GM21825 (cell line): ENCODE measurements around the gene ZNF541.
"Not testable (repeated sequence)": the region's sequence is repeated elsewhere in the genome, so short reads cannot be mapped to it uniquely, and the experiment has no call there.

Experiments used
- ATAC-seq: cut with Tn5 transposase; IDR thresholded peaks from one replicate; pipeline ENCODE4 v1.9.1; 2021; ENCODE audit warnings: mild to moderate bottlenecking, moderate library complexity; ENCODE audit not compliant: unreplicated experiment

The ZNF541 gene

DNA sequence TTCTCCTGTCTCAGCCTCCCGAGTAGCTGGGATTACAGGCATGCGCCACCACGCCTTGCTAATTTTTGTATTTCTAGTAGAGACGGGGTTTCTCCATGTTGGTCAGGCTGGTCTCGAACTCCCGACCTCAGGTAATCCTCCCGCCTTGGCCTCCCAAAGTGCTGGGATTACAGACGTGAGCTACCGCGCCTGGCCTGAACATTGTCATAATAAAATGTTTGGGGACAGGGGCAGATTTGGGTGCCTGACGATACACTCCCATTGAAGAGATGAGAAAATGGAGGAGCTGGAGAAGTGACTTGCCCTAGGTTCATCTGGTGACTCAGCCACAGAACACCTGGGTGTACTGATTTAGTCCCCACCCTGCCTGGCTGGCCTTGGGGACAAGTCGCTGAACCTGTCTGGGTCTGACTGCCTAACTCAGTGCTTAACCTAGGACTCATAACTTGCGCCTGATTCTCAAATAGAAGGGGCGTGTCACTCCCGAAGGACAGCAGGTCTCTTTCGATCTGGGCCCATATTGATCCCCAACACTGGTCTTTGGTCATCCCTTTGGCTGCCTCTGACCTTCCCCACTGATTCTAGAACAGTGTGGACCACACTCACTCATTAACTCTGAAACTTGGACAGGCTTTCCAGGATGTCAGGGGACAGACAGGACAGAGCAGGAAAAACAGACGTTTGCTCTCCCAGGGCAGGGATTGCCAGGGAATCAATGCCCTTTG lies 28.4 kb upstream of the ZNF541 start:
- ATAC-seq: no peak

DNA sequence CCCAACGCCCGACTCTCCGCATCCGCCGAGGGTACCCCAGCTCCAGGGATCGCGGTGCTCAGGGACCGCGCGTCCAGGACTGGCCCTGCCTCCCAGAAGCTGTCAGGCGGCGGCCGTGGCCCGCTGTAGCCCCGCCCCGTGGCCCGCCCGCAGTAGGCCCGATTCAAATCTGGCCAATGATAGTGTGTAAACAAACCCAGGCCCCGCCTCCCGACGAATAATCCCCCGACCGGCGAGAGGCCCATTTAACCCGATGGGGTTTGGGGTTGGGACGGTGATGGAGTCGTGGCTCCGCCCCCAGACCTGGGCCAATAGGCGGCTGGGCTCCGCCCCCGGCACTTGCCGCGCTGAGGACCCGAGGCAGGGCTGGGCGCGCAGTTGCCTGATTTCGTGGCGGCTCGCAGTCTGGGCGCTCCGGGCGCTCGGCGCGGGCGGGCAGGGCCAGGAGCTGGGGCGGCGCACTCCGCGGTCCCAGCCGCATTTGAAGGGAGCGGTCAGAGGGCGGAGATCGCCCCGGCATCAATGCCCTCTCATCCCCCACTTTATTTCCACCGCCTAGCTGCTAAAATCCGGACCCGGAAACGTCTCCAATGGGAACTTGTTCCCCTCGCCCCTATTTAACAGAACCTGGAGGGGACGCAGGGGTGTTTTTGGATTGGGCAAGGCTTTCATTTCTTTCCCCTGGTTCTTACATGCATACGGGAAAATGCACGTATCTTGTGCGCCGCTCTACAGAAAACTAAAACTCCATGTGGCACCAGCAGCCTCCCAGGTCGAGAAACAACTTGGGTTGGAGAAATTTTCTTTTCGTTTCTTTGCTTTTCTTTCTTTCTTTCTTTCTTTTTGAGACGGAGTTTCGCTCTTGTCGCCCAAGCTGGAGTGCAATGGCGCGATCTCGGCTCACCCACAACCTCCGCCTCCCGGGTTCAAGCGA lies 27.6 kb upstream of the ZNF541 start:
- peak; percentile 89 for ATAC-seq

DNA sequence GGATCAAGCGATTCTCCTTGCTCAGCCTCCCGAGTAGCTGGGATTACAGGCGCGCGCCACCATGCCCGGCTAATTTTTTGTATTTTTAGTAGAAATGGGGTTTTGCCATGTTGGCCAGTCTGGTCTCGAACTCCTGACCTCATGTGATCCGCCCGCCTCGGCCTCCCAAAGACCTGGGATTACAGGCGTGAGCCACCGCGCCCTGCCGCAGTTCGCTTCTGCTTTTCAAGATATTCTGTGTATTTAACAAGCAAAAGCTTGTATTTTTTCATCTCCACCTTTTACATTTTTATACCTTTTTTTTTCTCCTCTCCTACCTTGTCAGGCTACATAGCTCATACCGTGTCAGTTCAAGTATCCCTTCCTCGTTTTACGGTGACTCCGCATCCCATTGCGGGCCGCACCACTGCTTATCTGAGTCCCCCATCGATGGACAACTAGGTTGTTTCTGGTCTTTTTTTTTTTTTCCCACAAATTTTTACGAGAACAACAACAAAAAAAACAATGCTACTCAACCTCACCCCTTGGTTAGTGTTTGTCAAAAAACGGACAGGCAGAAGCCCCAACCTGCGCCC lies 26.8 kb upstream of the ZNF541 start:
- not testable (repeated sequence) for ATAC-seq

DNA sequence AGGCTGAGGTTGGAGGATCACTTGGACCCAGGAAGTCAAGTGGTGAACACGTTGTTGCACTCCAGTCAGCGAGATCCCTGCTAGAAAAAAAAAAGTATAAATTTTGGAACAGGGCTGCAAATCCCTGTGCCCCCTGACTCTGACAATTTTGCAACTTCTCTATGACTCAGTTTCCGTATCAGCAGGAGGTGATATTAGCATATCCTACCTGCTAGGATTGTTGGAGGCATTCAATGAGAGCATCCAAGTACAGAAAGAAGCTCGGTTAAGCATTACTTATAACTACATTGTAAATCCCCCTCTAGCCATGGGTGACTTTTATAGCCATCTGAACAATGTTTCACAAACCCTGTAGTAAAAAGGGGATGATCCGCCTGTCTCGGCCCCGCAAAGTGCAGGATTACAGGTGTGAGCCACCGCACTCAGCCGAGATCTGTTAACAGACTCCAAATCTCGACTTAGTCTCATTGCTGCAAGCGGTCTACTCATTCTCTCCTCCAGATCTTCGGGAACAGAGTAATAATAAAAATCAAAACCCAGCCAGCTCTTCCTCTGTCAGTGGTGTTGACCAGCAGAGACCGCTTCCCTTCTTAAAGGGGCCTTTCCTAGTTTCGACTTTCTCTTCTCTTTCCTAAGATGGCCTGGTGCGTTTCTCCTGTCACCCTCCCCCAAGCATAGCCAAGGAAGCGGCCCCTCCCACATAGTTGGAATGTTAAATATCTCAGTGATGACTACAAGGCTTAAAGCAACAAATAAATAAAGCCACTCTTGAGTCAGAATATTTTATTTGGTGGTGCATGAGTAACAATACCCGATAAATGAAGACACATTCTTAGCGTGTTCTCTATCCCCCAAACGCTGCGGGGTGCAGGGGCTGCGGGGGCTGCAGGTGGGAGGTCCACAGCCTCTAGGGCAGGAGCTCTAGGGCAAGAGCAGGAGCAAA lies 25.7 kb upstream of the ZNF541 start:
- no peak for ATAC-seq

DNA sequence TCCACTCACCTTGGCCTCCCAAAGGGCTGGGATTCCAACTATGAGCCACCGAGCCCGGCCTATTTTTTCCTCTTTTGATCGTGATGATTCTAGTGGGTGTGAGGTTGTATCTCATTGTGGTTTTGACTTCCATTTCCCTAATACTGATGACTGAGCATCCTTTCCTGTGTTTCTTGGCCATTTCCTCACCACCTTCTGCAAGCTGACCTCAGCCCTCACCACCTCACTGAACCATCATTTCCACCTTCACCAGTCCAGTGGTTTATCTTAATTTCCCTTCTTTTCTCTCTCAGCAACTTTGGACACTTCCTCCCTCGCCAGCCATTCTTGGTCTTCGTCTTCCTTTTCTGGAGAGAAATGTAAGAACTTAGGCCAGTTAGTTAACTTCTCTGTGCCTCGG lies 23.0 kb upstream of the ZNF541 start:
- ATAC-seq: no peak

DNA sequence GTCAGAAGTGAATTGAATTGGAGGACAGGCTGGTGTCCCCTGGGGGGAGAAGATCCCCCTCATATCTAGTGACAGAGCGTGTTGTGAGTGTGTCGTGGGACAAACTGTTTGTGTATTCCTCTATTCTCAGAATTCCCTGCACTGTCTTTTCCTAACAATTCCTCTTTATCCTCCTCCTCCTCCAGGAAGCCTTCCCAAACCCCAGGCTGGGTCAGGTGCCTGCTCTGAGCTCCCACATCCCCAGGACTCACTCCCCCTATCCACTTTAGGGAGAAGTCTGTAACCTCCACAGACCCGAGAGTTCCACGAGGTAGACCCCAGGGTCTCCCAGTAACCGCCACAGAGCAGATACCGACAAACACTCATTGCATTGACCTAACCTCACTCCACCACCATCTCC lies 20.9 kb upstream of the ZNF541 start:
- ATAC-seq: no peak

DNA sequence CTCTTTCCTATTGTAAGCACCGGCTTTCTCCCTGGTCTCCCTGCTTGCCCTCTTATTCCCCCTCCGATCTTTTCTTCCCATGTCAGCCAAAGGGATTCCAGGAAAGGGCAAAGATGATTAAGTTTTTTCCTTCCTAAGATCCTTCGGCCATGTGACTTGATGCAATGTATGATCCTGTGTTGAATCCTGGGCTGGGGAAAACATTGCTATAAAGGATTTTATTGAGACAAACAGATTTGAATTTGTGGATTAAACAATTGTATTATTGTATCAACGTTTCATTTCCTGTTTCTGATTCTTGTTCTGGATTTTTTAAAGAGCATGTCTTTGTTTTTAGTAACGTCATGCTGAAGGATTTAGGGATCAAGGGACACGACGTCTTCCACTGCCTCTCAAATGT lies 16.9 kb upstream of the ZNF541 start:
- ATAC-seq: no peak

DNA sequence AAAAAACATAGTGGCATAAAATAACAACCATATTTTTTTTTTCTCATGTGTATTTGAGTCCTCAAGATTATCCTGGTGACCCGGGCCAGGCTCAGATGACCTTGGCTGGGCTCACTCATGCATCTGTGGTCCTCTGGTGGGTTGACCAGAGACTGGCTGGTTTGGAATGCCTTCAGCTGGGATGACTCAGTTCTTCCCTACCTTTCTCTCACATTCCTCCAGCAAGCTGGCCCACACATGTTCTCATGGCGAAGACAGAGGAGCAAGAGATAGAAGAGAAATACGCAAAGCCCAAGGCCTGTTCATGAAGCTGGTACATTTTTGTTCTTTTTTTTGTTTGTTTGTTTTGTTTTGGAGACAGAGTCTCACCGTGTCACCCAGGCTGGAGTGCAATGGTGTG lies 14.3 kb upstream of the ZNF541 start:
- ATAC-seq: no peak

DNA sequence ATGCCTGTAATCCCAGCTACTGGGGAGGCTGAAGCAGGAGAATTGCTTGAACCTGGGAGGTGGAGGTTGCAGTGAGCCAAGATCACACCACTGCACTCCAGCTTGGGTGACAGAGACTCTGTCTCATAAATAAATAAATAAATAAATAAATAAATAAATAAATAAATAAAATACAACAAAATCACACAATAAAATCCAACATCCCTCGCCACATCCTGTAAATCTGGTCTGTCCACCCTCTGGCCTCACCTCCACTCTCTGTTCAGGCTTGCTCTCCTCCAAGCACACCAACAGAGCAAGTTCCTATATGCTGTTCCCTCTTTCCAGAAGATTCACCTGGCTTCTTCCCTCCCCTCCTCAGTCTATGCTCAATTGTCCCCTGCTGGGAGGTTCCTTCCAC lies 10.2 kb upstream of the ZNF541 start:
- ATAC-seq: not testable (repeated sequence)

DNA sequence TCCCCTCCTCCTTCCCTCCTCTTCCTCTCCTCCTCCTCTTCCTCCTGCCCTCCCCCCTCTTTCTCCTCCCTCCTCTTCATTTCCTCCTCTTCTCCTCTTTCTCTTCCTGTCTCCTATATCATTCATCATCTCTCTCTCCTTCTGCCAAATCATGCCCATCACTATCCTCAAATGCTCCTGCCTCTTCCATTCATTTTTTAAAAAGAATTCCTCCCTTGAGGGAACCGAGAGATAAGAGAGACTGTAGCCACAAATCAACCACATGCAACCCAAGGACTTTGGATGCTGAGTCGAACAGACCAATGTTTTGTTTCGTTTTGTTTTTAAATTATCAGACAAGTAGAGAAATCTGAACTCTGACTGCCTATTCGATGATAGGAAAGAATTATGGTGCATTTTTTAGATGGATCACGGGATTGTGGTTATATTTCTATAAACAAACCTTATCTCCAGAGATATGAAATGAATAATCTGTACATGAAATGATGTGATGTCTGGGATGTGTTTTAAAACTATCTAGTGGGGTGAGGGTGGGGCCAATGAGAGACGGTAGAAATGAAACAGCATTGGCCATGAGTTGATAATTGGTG lies 9.5 kb upstream of the ZNF541 start:
- no peak for ATAC-seq

DNA sequence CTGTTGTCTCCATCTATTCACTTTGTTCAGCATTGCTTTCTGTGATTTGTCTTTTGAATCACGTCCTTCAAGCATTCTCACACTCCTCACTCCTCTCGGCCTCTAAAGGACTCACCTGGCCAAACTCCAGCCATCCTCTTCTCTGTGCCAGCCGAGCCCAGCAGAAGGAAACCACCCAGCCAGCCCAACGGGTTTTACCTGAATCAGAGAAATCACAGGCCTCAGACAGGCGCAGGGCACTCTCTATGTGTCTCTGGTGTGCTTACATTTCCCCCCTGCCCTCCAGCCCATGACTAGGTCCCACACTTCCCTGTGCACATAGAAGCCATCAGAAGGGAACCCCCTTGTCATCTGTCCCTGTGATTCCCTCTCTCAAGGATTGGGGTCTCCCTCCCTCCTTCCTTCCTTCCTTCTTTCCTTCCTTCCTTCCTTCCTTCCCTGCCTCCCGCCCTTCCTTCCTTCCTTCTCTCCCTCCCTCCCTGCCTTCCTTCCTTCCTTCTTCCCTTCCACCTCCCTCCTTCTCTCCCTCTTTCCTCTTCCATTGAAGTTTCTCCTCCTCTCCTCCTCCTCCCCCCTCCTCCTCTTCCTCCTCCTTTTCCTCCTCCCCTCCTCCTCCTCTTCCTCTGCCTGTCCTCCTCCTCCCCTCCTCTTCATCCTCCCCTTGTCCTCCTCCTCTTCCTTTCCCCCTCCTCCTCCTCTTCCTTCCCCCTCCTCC lies 8.8 kb upstream of the ZNF541 start:
- ATAC-seq: no peak

DNA sequence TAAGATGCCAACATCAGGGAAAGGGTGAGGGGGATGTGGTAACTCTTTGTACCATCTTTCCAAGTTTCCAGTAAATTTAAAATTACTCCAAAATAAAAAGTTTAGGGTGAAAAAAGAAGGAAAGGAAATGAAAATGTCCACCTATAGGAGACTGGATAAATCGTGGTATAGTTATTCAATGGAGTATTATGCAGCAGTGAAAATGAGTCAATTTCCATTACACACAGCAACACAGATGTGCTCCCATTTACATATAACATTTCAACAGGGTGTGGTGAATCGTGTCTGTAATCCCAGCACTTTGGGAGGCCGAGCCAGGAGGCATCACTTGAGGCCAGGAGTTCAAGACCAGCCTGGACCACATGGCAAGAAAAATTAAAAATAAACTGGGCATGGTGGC lies 7.4 kb upstream of the ZNF541 start:
- ATAC-seq: no peak

DNA sequence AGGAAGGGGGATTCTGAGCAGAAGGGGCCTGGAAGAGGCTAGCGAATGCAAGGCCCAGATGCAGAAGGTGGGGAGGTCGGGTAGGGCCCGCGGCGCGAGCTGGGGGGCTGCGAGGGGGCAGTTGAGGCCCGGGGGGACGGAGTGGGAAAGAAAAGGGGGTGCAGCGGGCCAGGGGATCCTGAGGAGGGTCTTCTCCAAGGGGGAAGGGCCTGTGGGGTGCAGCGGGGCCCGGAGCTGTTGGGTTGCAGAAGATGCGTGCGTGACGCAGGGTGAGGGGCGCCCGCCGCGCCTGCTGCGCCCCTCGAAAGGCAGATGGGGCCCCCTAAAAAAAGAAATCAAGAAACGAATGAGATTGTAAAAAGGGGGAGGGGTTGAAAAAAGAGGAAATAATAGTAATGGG lies 313 bp downstream of the ZNF541 start:
- ATAC-seq: no peak

DNA sequence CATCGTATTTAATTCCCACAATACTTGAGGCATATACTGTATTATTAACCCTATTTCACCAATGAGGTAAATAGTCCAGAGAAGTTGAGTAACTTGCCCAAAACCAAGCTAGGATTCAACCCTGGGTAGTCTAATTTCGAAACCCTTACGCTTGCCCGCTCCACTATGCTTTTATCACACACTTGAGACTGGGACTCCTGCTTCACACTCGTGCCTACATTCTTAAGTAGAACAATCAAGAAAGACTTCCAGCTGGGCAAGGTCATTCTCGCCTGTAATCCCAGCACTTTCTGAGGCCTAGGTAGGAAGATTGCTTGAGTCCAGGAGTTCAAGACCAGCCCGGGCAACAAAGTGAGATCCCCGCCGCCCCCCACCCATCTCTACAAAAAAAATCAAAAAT lies 3.6 kb downstream of the ZNF541 start:
- no peak for ATAC-seq

DNA sequence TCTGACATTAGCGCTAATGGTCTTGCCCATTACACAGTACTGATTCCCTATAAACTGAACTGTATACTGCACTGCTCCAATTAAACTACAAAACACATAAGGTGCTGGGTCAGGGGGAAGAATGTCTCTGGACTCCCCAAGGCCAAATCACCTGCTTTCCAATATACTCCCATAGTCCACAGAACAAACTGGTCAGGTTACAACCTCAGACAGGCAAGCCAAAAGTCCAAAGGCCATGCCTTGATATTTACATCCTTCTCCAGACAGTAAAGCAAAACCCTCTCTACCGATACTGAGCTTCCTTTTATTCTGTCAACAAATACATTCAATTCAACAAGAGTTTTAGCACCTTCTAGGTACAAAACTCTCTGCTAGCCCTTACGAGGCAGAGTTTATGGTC lies 8.9 kb downstream of the ZNF541 start:
- no peak for ATAC-seq

DNA sequence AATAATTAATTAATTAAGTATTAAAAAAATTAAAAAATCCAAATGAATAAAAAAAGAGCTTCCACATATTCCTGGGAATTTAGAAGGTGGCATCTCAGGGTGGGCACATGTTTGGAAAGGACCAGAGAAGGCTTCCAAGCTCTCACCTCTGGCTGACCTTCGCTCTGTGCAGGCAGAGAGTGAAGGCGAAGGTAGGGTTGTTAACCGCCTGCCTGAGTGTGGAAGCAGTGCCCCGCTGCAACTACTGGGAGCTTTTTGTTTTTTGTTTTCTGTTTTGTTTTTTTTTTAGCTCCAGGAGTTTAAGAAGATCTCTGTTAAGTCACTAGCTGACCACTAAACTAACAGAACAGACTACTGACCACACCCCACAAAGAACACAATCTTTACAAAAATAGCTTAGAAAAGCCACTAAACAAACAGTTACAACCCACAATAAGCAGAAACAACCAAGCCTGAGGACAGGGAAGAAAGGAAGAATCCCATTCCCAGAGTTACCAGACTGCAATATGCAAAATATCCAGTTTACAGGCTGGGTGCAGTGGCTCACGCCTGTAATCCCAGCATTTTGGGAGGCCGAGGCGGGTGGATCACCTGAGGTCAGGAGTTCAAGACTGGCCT lies 11.4 kb downstream of the ZNF541 start:
- no peak for ATAC-seq

DNA sequence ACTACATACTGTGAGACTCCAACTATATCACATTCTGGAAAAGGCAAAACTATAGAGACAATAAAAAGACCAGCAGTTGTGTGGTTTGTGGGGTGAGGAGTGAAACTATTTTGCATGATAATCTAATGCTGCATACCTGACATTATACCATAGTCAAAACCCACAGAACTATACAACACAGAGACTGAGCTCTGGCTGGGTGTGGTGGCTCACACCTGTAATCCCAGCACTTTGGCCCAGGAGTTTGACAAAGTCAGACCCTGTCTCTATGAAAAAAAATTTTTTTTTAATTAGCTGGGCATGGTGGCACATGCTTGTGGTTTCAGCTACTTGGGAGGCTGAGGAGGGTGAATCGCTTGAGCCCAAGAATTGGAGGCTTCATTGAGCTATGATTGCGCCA lies 11.9 kb downstream of the ZNF541 start:
- no peak for ATAC-seq

DNA sequence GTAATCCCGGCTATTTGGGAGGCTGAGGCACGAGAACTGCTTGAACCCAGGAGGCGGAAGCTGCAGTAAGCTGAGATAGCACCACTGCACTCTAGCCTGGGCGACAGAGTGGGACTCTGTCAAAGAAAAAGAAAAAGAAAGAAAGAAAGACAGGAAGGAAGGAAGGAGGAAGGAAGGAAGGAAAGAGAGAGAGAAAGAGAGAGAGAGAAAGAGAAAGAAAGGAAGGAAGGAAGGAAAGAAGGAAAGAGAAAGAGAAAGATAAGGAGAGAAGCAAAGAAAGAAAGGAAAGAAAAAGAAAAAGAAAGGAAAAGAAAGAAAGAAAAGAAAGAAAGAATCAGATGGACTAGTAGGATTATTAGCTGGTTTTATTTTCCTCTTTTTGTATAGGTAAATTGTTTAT lies 22.8 kb downstream of the ZNF541 start:
- ATAC-seq: no peak

DNA sequence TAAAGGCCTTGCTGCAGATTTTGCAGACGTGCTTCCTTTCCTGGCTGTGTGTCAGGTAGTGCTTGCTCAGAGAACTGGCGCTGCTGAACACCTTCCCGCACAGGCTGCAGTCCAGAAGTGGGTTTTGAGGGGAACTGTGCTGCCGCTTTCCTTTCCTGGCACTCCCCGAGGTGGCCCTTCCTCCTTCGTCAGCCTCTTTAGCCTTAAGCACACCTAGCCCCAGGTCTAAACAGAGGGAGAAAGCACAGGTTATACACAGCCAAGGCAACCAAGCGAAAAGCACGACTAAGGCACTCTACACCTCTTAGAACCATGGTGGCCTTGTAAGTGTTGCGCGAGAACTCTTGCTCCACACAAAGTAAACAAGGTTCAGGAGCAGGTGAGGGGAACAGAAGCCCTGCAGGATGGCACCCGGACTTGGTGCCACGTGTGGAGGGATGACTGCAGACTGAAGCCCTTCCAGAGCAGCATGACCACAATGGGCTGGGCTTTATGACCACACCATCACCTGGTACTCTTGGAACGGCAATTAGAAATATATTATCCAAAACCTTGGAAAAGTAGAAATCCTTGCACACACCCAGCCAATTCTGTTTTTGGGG lies 23.6 kb downstream of the ZNF541 start:
- ATAC-seq: no peak
